HG03045 (cell line): ENCODE measurements around the gene GDPD1.
"Not testable (repeated sequence)": the region's sequence is repeated elsewhere in the genome, so short reads cannot be mapped to it uniquely, and the experiment has no call there.

ENCODE experiments used
- ATAC-seq: cut with Tn5 transposase; IDR thresholded peaks from one replicate; pipeline ENCODE4 v1.9.1; 2021; ENCODE audit warnings: mild to moderate bottlenecking, moderate library complexity; ENCODE audit not compliant: unreplicated experiment

GDPD1 gene

GRCh38 chr17:59311521-59311920 is 91.2 kb downstream of the GDPD1 start:
- ATAC-seq: not testable (repeated sequence)

- no peak for ATAC-seq
Observed at GRCh38 chr17:59315866-59316265, 95.6 kb downstream of the GDPD1 start.
